Measurements from ENCODE around the gene MPV17. TPM values are rescaled to one million over a fixed set of nuclear protein-coding genes. Genes with fewer than 3 reads are reported as not detected.

MPV17 gene
- polyA plus RNA-seq, 1 donor (not counting 4 experiments of a cell fraction or from before 2014, with no cell fraction given) = 125 TPM

DNA sequence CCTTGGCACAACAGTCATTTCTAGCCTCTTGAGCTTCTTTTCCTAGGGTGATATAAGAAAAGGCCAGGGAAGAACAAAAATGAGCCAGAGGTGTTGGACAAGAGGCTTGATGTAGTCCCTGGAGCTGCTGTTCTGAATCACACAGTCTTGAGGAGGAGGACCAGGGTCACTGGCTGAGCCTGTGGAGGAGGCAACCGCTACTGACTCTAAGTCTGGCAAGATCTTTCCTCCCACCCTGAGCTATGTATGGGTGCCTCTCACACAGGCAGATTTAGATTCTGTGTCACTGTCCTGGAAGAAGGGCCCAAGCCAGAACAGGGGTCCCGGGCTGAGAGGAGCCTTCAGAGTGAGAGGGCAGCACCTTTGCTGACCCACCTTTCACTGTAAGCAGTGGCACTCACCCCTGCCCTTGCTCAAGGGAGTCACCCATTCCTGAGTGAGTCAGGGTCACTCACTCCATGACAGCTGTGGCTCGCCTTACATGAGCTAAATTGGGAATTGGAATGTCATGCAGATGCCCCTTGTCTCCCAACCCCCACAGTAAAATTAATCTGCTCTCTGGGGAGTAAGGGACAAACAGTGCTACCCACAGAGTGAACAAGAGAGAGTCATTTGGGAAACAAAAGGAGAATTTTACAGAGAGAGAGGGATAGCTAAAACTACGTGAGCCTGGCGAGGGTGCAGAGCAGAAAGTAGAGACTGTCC is 40.9 kb downstream of the MPV17 start, which contains the start of gene TRIM54:
TSS of gene TRIM54 (plus strand) at position 575 of the 705 bp plus-strand sequence. CDS start 303 bp downstream, outside the sequence.
- no peak within 1 kb of the TSS for H3K9ac ChIP-seq (ENCODE audit: control insufficient read depth, extremely low read depth, insufficient read depth, low read length)
- no peak within 1 kb of the TSS for H2AFZ ChIP-seq (ENCODE audit: control insufficient read depth, low read length)
- no peaks in the 10 kb centered on the region for H3K79me2 ChIP-seq (ENCODE audit: control insufficient read depth, insufficient read depth, low read length)
- H3K9me1 ChIP-seq (ENCODE audit: control insufficient read depth, extremely low read depth, insufficient read depth, low read length) = no peaks in the 10 kb centered on the region
- peaks cover 18% of the 10 kb centered on the region for H3K27me3 ChIP-seq (ENCODE audit: control insufficient read depth, extremely low read depth, insufficient read depth, low read length)
- H3K4me2 ChIP-seq (ENCODE audit: control insufficient read depth, extremely low read depth, insufficient read depth, low read depth, low read length) = no peak within 1 kb of the TSS
- no peak for FAIRE-seq
- H3K9me3 ChIP-seq (ENCODE audit: control insufficient read depth, low read depth, low read length) = no peaks in the 10 kb centered on the region
- no peaks in the 10 kb centered on the region for H4K20me1 ChIP-seq (ENCODE audit: control insufficient read depth, extremely low read depth, insufficient read depth, low read length)
- H3K4me3 ChIP-seq (ENCODE audit: control insufficient read depth in 2 of 3, extremely low read depth in 1 of 3, insufficient read depth in 2 of 3, low read depth in 1 of 3, low read length in 3 of 3) = no peak within 1 kb of the TSS
- H3K4me1 ChIP-seq (ENCODE audit: control insufficient read depth, extremely low read depth, insufficient read depth, low read length) = no peaks in the 10 kb centered on the region
- H3K36me3 ChIP-seq (ENCODE audit: control insufficient read depth in 2 of 2, extremely low read depth in 1 of 2, insufficient read depth in 2 of 2, low read length in 2 of 2) = no peaks in the 10 kb centered on the region
- TF ChIP-seq CTCF (optimal IDR thresholded peaks at IDR 0.05 in 1 of 3, IDR thresholded peaks at IDR 0.05 in 1 of 3, conservative IDR thresholded peaks at IDR 0.05 in 1 of 3; ENCODE audit: extremely low read depth in 1 of 3, insufficient read depth in 2 of 3, low read length in 3 of 3) (no peak), EZH2 (IDR thresholded peaks at IDR 0.05; ENCODE audit: low read length) (no peak)
- DNase-seq (ENCODE audit: low read depth, low spot score) = no peak
- H3K27ac ChIP-seq (ENCODE audit: control insufficient read depth, insufficient read depth, low read length) = no peak within 1 kb of the TSS
- dilution Hi-C loops (cut with MboI; ENCODE audit: extremely low pct_ligation_motif_present, low sequenced_read_pairs) = no loop called here

- peaks cover 16% of the 10 kb centered on the region for H3K27me3 ChIP-seq (ENCODE audit: control insufficient read depth, extremely low read depth, insufficient read depth, low read length)
- H3K4me3 ChIP-seq (ENCODE audit: control insufficient read depth in 2 of 3, extremely low read depth in 1 of 3, insufficient read depth in 2 of 3, low read depth in 1 of 3, low read length in 3 of 3) = no peak overlapping the region
- FAIRE-seq (no peak), DNase-seq (ENCODE audit: low read depth, low spot score) (no peak)
- no peak overlapping the region for H2AFZ ChIP-seq (ENCODE audit: control insufficient read depth, low read length)
- H3K9me1 ChIP-seq (ENCODE audit: control insufficient read depth, extremely low read depth, insufficient read depth, low read length) = no peaks in the 10 kb centered on the region
- H3K4me2 ChIP-seq (ENCODE audit: control insufficient read depth, extremely low read depth, insufficient read depth, low read depth, low read length) = no peak overlapping the region
- dilution Hi-C loops (cut with MboI; ENCODE audit: extremely low pct_ligation_motif_present, low sequenced_read_pairs) = no loop called here
- H3K36me3 ChIP-seq (ENCODE audit: control insufficient read depth in 2 of 2, extremely low read depth in 1 of 2, insufficient read depth in 2 of 2, low read length in 2 of 2) = no peaks in the 10 kb centered on the region
- H3K79me2 ChIP-seq (ENCODE audit: control insufficient read depth, insufficient read depth, low read length) = no peaks in the 10 kb centered on the region
- no peaks in the 10 kb centered on the region for H3K9me3 ChIP-seq (ENCODE audit: control insufficient read depth, low read depth, low read length)
- no peak overlapping the region for H3K27ac ChIP-seq (ENCODE audit: control insufficient read depth, insufficient read depth, low read length)
- H3K9ac ChIP-seq (ENCODE audit: control insufficient read depth, extremely low read depth, insufficient read depth, low read length) = no peak overlapping the region
- no peaks in the 10 kb centered on the region for H3K4me1 ChIP-seq (ENCODE audit: control insufficient read depth, extremely low read depth, insufficient read depth, low read length)
- no peaks in the 10 kb centered on the region for H4K20me1 ChIP-seq (ENCODE audit: control insufficient read depth, extremely low read depth, insufficient read depth, low read length)
- no peak for TF ChIP-seq CTCF (optimal IDR thresholded peaks at IDR 0.05 in 1 of 3, IDR thresholded peaks at IDR 0.05 in 1 of 3, conservative IDR thresholded peaks at IDR 0.05 in 1 of 3; ENCODE audit: extremely low read depth in 1 of 3, insufficient read depth in 2 of 3, low read length in 3 of 3)
- TF ChIP-seq EZH2 (IDR thresholded peaks at IDR 0.05; ENCODE audit: low read length) = no peak
Observed at GRCh38 chr2:27281442-27281841, 41.5 kb downstream of the MPV17 start.
